Inferior parietal cortex (tissue), 1 donor: ENCODE results near the gene RPL4.

ENCODE experiments used
- DNase-seq: peaks from one replicate; pipeline ENCODE4 v3.0.0-alpha.2; 2016; ENCODE audit errors: extremely low spot score

RPL4 gene

DNA sequence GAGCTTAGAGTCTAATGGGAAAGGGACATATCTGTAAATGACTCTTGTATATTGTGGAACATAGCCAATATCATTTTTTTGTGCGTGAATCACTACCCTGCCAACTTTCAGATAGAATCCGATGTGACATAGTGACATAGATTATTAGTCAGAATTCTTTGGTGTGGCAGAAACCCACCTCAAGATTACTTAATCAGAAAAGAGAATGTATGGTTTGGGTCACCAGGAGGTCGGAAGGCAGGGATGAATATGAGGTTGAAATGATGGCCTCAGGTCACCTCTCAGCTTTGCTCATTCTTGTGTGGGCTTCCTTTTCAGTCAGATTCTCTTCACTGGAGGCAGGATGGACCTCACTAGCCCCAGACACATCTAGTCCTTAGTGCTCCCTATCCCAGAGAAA, 48.4 kb downstream of the RPL4 start:
- DNase-seq, result no peak

DNA sequence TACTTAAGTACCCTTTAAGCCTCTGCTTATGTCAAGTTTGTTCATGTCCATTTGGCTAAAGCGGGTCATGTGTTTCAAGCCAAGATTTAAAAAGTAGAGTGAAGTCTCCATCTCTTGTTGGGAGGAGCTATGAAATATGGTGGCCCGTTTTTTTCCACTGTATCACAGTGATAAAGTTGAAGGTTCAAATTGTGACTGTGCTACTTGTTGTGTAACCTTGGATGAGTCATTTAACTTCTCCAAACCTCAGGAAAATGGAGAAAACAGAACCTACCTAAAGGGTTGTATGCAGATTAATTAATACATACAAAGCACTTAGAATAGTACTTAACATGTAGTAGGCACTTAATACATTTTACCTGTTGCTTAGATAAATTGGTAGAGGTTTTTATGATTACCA, 50.5 kb downstream of the RPL4 start:
- no peak for DNase-seq

GRCh38 chr15:66452971-66453580, 51.6 kb downstream of the RPL4 start:
- peak; percentile 53 for DNase-seq

- no peak for DNase-seq
These were observed 52.2 kb downstream of the RPL4 start for GRCh38 chr15:66452420-66452819.
